D721Med (cell line): Measurements from ENCODE around the gene CALCR.
"Not testable (repeated sequence)": the region's sequence is repeated elsewhere in the genome, so short reads cannot be mapped to it uniquely, and the experiment has no call there.

Experiments
- DNase-seq: peaks from one replicate; pipeline ENCODE4 v3.0.0; 2011; ENCODE audit warnings: low spot score; ENCODE audit not compliant: insufficient read length
- FAIRE-seq: peaks from 2 replicates; lab custom pipeline; 2011; peaks lifted over from hg19 to GRCh38; lab: Jason Lieb, UNC
- CTCF ChIP-seq: IDR thresholded peaks from 2 replicates; pipeline ENCODE4 v1.5.1; 2012; ENCODE audit warnings: mild to moderate bottlenecking, control low read depth; ENCODE audit not compliant: insufficient read depth; ENCODE audit errors: missing control alignments

CALCR gene

GRCh38 chr7:93594250-93594649 lies 19.7 kb upstream of the CALCR start:
- DNase-seq: no peak
- no peak for FAIRE-seq
- no peak for TF ChIP-seq CTCF

GRCh38 chr7:93592588-93593266 lies 18.2 kb upstream of the CALCR start:
- no peak for FAIRE-seq
- no peak for DNase-seq
- no peak for TF ChIP-seq CTCF

- FAIRE-seq, DNase-seq: not testable (repeated sequence)
These were observed 16.9 kb upstream of the CALCR start for GRCh38 chr7:93591224-93592050.

GRCh38 chr7:93586479-93586865 lies 11.9 kb upstream of the CALCR start:
- not testable (repeated sequence) for FAIRE-seq, DNase-seq

- not testable (repeated sequence) for FAIRE-seq, DNase-seq
These were observed 11.4 kb upstream of the CALCR start for GRCh38 chr7:93585694-93586478.

- no peak for FAIRE-seq
- DNase-seq: no peak
- TF ChIP-seq CTCF: no peak
These were observed 4.9 kb upstream of the CALCR start for GRCh38 chr7:93579431-93579830.

GRCh38 chr7:93578762-93579161 lies 4.2 kb upstream of the CALCR start:
- DNase-seq (no peak), FAIRE-seq (no peak)
- TF ChIP-seq CTCF: no peak

- DNase-seq: no peak
- no peak for FAIRE-seq
- TF ChIP-seq CTCF: no peak
These were observed 1.3 kb upstream of the CALCR start for GRCh38 chr7:93575555-93576399.
